ENCODE measurements around the gene NFKBIA. TPM values are rescaled to one million over a fixed set of nuclear protein-coding genes. Genes with fewer than 3 reads are reported as not detected.
A peak's percentile ranks its signal among the peaks of the same experiment; 100 is the strongest.

The NFKBIA gene
- total and polyA plus RNA-seq, 11 donors, result 42.7 to 193 (median 64.3) TPM

DNA sequence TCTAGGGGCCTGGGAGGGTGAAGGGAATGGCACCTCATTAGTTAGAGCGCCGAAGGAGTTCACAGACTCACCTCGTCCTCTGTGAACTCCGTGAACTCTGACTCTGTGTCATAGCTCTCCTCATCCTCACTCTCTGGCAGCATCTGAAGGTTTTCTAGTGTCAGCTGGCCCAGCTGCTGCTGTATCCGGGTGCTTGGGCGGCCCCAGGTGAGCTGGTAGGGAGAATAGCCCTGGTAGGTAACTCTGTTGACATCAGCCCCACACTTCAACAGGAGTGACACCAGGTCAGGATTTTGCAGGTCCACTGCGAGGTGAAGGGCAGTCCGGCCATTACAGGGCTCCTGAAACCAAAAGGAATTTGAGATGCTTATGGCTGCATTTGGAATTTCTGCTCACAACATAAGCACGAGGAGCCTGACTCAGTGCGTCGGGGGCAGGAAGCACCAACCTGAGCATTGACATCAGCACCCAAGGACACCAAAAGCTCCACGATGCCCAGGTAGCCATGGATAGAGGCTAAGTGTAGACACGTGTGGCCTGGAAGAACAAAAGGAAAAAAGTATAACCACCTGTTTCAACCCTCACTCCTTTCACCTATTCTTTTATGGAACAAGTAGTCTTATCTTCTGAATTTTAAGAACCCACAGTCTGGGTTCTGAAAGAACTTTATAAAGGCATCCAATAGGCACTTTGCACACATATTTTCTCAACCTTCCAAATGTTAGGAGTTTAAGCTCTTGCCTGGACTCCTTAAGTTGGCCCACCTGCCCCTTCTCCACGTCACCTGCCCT is 2.0 kb downstream of the NFKBIA start:
- H3K4me1 ChIP-seq, result peaks cover 0 to 80% (median 64%) of the 10 kb centered on the region in 12 donors
- peak overlapping the region; percentile 88 to 100 (median 100) for H3K27ac ChIP-seq
- H3K9me3 ChIP-seq, result no peaks in the 10 kb centered on the region
- WGBS, 4 donors, result 22 to 35% (median 27%) methylated on average over 14 of the region's 14 CpGs
- peak overlapping the region; percentile 74 to 95 (median 86) for H3K4me3 ChIP-seq
- ATAC-seq, result no peak
- no peaks in the 10 kb centered on the region for H3K27me3 ChIP-seq
- DNase-seq, result no peak
- intact Hi-C loops (cut with DNase I), result loop anchor here in 6 of 10 donors (2.0 to 10.0 kb wide), 7 partner anchors 60 to 358 kb away; partner anchors contain the start of genes FAM177A1 (in 3 of the 6), PPP2R3C (in 1 of the 6), PRORP (in 1 of the 6) and PSMA6 (in 1 of the 6)
- TF ChIP-seq, protein P1, sequence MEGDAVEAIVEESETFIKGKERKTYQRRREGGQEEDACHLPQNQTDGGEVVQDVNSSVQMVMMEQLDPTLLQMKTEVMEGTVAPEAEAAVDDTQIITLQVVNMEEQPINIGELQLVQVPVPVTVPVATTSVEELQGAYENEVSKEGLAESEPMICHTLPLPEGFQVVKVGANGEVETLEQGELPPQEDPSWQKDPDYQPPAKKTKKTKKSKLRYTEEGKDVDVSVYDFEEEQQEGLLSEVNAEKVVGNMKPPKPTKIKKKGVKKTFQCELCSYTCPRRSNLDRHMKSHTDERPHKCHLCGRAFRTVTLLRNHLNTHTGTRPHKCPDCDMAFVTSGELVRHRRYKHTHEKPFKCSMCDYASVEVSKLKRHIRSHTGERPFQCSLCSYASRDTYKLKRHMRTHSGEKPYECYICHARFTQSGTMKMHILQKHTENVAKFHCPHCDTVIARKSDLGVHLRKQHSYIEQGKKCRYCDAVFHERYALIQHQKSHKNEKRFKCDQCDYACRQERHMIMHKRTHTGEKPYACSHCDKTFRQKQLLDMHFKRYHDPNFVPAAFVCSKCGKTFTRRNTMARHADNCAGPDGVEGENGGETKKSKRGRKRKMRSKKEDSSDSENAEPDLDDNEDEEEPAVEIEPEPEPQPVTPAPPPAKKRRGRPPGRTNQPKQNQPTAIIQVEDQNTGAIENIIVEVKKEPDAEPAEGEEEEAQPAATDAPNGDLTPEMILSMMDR (IDR thresholded peaks at IDR 0.05), result no peak
- TF ChIP-seq POLR2A (IDR thresholded peaks at IDR 0.05), result no peak
- peaks cover 4 to 46% (median 41%) of the 10 kb centered on the region in 9 donors for H3K36me3 ChIP-seq

DNA sequence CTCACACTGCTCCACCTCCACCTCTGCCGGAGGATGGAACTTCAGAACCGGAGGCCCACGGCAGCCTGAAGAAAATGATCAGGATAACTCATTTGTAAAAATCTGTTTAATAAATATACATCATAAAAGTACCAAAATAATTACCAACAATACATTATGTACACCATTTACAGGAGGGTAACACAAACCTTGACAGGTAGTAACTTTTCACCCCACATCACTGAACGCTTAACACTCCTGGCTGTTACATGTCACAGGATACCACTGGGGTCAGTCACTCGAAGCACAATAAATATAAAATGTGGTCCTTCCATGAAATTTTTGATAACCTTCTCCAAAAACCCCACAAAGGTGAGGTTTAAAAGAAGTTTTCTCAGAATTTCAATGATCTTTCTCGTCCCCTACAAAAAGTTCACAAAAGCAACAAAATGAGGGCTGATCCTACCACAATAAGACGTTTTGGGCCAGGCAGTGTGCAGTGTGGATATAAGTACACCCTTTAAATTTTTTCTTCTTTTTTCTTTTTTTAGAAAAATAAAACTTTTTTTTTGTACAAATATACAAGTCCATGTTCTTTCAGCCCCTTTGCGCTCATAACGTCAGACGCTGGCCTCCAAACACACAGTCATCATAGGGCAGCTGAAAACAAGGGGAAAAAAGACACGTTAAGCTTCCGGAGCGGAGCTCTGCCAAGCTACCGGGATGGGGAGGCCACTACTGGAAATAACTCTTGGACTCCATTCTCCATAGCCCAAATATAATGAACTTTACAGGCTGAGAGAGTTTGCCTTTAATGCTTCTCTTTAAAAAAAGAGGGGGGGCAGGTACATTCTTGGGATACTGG is 2.9 kb downstream of the NFKBIA start:
- Histone ChIP-seq H3K4me3 (peak overlapping the region; percentile 74 to 95 (median 86)), H3K27me3 (no peaks in the 10 kb centered on the region), H3K36me3 (peaks cover 4 to 46% (median 41%) of the 10 kb centered on the region in 9 donors), H3K9me3 (no peaks in the 10 kb centered on the region), H3K4me1 (peaks cover 0 to 78% (median 61%) of the 10 kb centered on the region in 12 donors), H3K27ac (peak overlapping the region; percentile 88 to 100 (median 100))
- intact Hi-C loops (cut with DNase I), result loop anchor here in 6 of 10 donors (2.0 to 10.0 kb wide), 7 partner anchors 59 to 357 kb away; partner anchors contain the start of genes FAM177A1 (in 3 of the 6), PPP2R3C (in 1 of the 6), PRORP (in 1 of the 6) and PSMA6 (in 1 of the 6)
- TF ChIP-seq POLR2A (IDR thresholded peaks at IDR 0.05), result no peak
- TF ChIP-seq, protein P1 (IDR thresholded peaks at IDR 0.05), result no peak
- ATAC-seq (no peak), DNase-seq (peak in 3 of 5 donors; percentile 47 to 68 (median 56))
- WGBS, 4 donors, result 26 to 31% (median 30%) methylated on average over 14 of the region's 14 CpGs

DNA sequence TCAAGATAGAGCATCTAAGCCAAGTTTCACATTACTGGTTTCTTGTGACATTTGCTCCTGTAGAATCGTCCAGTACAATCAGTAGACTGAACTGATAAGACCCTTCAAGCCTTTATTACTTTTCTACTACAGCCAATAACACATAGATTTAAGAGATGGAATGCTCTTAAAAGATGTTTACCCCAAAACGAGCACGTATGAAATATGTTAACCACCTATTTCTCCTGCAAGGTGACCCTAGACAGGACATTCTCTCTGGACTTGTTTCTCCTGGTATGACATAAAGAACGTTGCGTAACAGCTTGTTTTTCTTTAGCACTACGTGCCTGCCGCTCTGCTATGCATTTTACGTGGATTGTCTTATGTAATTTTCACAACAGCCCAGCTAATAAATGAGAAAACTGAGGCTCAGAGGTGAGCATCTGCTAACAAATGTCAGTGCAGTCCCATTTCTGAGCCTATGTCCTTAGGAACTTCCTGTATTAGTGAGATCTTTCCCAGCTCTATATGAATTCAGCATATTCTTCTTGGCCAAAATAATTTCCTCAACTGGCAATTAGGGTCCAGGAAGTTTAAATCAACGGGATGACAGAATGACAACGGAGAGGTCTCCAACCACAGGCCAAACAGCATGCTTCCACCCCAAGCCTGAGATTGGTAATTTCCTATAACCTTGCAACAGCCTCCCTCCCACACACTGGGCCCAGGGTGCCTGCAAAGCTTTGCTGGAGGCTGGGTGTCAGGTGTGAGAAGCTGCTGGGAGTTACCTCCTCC is 3.7 kb downstream of the NFKBIA start:
- H3K9me3 ChIP-seq, result no peaks in the 10 kb centered on the region
- no peak for DNase-seq
- peaks cover 4 to 46% (median 41%) of the 10 kb centered on the region in 9 donors for H3K36me3 ChIP-seq
- TF ChIP-seq, protein P1 (IDR thresholded peaks at IDR 0.05), result no peak
- no peak for TF ChIP-seq POLR2A (IDR thresholded peaks at IDR 0.05)
- H3K4me3 ChIP-seq, result peak overlapping the region; percentile 74 to 95 (median 86)
- H3K27ac ChIP-seq, result peak overlapping the region; percentile 88 to 100 (median 100)
- ATAC-seq, result no peak
- intact Hi-C loops (cut with DNase I), result loop anchor here in 5 of 10 donors (5.0 to 10.0 kb wide), 4 partner anchors 59 to 356 kb away; partner anchors contain the start of genes FAM177A1 (in 3 of the 5), PPP2R3C (in 1 of the 5) and PRORP (in 1 of the 5)
- no peaks in the 10 kb centered on the region for H3K27me3 ChIP-seq
- H3K4me1 ChIP-seq, result peaks cover 0 to 70% (median 53%) of the 10 kb centered on the region in 12 donors
- 54 to 58% (median 56%) methylated on average over 10 of the region's 10 CpGs for WGBS, 4 donors

All from heart left ventricle (tissue), 16 donors.